Measurements from ENCODE around the gene RDH16.
"Not testable (repeated sequence)": the region's sequence is repeated elsewhere in the genome, so short reads cannot be mapped to it uniquely, and the experiment has no call there.

The RDH16 gene

GRCh38 chr12:56951582-56952339 is 5.6 kb downstream of the RDH16 start:
- DNase-seq, result no peak

DNA sequence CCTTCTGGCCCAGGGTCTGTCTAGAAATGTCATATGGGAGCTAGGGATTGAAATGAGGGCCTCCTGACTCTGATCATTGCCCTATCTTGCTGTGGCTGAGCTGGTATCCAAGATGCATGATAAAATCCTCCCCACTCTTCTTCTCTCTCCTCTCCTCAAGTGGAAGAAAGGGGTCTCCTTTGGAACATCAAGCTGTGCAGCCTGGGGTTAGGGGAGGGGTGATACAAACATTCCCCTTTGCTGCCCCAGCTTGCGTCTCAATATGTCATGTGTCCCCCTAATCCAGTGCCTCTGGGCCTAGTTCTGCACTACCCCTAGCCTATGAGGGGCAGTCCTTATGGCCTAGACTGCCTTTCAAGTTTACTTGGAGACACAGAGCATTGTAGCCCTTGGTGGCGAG is 8.5 kb downstream of the RDH16 start:
- DNase-seq, result no peak

DNA sequence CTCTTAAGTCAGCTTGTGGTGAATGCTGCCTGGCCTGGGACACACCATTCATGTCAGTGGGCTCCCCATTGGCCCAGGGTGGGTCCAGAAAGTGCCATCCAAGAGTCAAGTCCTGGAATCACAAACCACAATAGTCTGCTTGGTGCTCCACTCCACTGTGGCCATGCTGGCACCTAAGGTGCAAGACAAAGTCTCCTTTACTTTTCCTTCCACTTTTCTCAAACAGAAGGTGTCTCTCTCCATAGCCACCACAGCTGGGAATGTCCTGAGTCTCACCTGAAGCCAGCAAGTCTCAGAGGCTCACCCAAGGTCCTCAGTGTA is 9.0 kb downstream of the RDH16 start:
- no peak for DNase-seq

GRCh38 chr12:56947633-56948456 is 9.6 kb downstream of the RDH16 start:
- DNase-seq, result no peak

GRCh38 chr12:56943878-56944277 is 13.5 kb downstream of the RDH16 start:
- DNase-seq, result no peak

- DNase-seq, result not testable (repeated sequence)
Observed at GRCh38 chr12:56943374-56943773, 14.0 kb downstream of the RDH16 start.

DNA sequence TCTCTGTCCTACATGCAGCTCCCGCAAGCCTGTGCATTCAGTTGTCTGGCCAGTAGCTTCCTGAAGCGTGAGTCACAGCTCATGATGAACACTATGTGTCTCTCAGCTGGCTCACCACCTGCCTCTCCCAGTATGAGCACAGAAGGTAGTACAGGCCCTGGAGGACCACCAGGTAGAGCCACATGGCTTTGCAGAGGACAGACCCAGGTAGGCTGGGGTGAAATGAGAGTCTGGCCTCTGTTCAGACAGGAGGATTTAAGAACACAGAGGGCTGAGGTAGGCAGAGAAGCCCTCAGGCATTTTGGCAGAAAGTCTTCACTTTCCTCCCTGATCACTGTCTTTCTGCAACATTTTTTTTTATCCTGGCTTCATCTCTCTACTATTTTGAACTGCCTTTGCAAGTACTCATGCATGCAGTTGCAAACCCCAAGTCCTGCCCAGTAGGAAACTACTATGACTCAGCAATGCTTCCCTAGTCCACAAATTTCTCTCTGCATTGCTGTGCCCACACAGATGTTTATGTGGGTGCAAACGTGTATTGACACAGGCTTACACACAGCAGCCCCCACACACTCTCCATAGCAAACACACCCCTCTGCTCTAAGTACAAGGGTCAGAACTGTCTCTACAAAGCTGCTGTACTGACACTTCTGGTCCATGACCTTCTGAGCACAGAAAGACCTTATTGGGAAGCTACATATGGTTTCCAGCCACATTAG is 15.9 kb downstream of the RDH16 start:
- no peak for DNase-seq

DNA sequence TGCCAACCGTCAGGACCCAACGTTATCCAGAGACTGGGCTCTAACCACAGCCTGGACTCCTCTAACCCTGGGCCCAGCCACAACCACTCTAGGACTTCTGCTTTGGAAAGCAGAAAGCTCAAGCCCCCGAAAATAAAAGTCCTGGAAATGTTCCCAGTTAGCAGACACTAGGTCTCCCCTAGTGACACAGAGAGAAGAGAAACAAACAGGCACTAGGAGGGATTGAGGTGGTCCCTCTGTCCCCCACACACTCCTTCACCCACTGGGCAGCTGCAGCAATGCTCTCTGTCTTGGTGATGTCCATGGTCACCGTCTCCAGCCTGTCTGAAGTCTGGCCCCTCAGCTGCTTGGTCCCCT is 16.5 kb downstream of the RDH16 start:
- DNase-seq, result not testable (repeated sequence)

DNA sequence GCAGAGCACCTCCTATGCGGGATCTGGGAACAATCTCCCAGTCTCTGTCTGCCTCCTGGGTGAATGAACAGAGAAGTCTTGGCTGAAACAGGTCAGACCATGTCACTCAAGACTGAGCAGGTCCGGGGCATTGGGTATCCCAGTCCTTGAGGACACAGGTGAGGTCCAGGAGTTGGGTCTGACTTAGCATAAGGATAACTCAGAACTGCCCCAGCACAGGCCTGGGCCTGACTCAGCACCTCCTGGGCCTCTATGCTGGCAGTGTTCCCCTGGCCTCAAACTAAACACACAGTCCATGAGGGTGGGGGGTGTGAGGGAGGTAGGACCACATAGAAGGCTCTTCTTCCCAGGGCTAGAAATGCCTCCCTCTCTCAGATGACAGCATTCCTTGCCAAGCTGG is 21.7 kb downstream of the RDH16 start:
- DNase-seq, result no peak

GRCh38 chr12:56935157-56935556 is 22.3 kb downstream of the RDH16 start:
- no peak for DNase-seq

GRCh38 chr12:56933826-56934625 is 23.4 kb downstream of the RDH16 start, which contains the start of gene SDR9C7:
SDR9C7 (minus strand) TSS chr12:56934408; CDS start chr12:56934261, 147 bp downstream.
- DNase-seq, result no peak

GRCh38 chr12:56932867-56933266 is 24.5 kb downstream of the RDH16 start:
- DNase-seq, result no peak

DNA sequence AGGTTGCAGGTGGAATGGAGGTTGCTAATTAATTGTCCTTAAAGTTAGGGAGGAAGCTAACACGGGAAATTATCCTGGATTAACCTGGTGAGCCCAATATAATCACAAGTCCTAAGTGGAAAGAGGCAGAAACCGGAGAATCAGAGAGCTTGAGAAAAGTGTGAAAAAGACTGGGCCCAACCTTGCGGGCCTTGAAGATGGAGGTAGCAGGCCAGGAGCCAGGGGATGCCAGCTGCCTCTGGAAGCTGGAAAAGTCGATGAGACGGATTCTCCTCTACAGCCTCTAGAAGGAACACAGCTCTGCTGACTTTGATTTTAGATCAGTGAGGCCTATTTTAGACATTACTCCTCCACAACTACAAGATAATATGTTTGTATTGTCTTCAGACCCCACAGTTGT is 25.3 kb downstream of the RDH16 start:
- no peak for DNase-seq

DNA sequence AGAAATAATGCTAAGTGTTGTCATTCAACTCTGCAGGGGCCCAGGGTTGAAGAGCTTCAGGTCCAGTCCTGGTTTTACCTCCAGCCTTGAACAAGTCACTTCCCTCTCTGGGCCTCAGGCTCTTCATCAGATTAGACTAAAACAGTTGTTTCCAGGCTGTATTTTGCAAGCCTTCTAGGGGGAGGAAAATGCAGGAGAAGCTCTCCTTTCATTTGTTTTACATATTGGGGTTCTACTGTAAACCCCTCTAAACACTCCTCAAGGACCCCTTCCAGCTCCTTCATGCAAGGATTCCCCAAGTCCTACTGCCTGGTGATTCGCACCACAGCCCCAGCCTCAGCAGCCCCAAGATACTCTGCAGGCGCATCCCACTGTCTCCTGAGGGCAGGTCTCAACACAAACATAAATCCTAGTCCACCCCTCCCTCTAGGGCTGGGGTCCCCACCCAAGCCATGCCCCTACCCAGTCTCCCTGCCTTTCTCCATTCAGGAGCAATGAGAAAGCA is 25.9 kb downstream of the RDH16 start:
- no peak for DNase-seq

- DNase-seq, result no peak
Observed at GRCh38 chr12:56930241-56930640, 27.2 kb downstream of the RDH16 start.

DNA sequence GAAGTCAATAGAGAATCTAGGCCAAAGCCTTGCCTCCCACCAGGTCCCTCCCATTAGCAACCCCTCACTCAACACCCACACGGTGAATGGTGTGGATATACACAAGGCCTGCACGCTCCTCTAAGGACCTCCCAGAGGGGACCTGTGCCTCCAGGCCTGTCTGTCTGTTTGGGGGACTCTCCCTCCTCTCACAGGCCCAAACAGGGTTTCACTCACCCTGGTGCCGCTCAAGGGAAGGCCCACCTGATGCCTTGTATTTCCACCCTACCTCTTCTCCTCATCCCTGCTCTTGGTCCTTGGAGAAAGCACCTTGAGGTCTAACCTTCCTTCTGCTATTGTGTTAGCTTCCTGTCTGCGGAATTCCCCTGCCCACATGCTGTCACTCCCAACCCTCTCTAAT is 27.6 kb downstream of the RDH16 start:
- no peak for DNase-seq

- DNase-seq, result no peak
Observed at GRCh38 chr12:56928262-56928661, 29.1 kb downstream of the RDH16 start.

DNA sequence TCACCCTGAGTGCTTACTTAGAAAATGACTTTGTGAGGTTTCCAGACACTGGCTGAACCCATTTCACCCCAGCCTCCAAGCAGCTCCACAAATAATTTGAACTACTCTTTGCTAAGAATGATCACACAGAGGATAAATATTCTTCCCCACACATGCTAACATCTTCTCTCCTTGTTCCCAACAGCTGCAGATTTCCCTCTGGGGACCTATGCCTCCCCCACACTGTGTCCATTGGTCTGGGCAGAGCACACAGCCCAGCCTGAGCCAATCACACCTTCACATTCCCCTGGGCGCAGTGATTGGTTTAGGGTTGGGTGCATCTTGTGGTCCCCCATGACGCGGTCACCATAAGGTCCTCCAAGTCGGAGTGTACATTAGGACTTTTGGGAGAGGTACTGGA is 30.1 kb downstream of the RDH16 start:
- no peak for DNase-seq

DNA sequence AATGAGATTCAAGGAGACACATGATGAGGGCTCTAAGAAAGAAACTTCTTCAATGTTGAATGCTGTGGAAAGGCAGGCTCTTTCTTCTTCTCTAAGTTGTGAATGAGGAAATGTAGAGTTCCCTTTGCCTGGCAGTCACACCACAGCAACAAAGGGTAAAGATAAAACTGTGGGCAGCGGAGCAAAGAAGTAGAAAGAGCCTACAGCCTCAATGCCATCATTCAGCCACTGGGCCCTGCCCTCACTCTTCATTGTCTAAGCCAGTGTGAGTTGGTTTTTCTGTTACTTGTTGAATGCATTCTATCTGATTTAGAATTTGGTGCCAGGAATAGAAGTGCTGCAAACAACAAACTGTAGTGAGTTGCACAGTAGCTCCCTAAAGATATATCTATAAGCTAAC is 35.4 kb downstream of the RDH16 start:
- DNase-seq, result no peak

DNA sequence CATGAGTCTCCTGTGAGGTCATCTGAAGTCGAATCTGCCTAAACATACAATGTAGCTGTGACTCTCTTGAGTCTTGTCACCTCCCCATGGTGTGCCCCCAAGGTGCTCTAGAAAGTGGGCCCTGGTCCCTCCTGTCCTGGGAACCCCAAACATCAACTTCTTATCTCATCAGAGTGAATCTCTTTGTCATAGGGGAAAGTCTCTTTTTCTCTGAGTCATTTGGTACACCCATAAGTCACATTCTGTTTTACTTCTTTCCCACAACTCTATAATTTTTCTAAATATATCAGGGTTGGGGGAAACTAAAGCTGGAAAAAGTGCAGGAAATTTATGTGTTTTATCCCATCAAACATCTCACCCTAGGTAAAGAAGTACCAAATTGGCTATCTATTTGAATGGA is 36.1 kb downstream of the RDH16 start:
- no peak for DNase-seq

DNA sequence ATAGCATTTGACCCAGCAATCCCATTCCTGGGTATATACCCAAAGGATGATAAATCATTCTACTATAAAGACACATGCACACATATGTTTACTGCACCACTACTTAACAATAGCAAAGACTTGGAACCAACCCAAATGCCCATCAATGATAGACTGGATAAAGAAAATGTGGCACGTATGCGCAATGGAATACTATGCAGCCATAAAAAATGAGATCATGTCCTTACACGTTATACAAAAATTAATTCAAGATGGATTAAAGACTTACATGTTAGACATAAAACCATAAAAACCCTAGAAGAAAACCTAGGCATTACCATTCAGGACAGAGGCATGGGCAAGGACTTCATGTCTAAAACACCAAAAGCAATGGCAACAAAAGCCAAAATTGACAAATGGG is 39.3 kb downstream of the RDH16 start:
- DNase-seq, result not testable (repeated sequence)

DNA sequence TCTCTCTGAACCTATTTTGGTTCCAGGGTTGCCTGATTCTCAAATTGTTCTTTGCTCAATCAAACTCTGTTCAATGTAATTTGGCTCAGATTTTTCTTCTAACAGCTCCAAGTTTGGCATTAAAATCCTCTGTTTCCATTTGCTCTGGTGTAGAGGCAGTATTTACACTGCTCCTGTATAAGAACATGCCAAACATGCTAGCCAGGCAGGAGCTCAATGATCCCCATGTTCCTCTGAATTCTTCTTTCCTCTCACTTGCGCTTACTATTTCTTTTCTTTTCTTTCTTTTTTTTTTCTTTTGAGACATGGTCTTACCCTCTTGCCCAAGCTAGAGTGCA is 40.4 kb downstream of the RDH16 start:
- DNase-seq, result no peak
